ENCODE data around the gene CILP2.

The CILP2 gene

GRCh38 chr19:19505669-19506326, 32.3 kb upstream of the CILP2 start:
- DNase-seq (ENCODE audit: low read depth in 2 of 2), result no peak

GRCh38 chr19:19506592-19506991, 31.5 kb upstream of the CILP2 start:
- no peak for DNase-seq (ENCODE audit: low read depth in 2 of 2)

- no peak for DNase-seq (ENCODE audit: low read depth in 2 of 2)
Observed at GRCh38 chr19:19507354-19507753, 30.7 kb upstream of the CILP2 start.

GRCh38 chr19:19508217-19508616, 29.8 kb upstream of the CILP2 start:
- no peak for DNase-seq (ENCODE audit: low read depth in 2 of 2)

- no peak for DNase-seq (ENCODE audit: low read depth in 2 of 2)
Observed at GRCh38 chr19:19510432-19510831, 27.6 kb upstream of the CILP2 start.

- DNase-seq (ENCODE audit: low read depth in 2 of 2), result no peak
Observed at GRCh38 chr19:19513682-19514081, 24.4 kb upstream of the CILP2 start.

- DNase-seq (ENCODE audit: low read depth in 2 of 2), result no peak
Observed at GRCh38 chr19:19514215-19514657, 23.8 kb upstream of the CILP2 start.

- no peak for DNase-seq (ENCODE audit: low read depth in 2 of 2)
Observed at GRCh38 chr19:19514881-19515641, 23.0 kb upstream of the CILP2 start, which contains the start of gene TSSK6. TSS of gene TSSK6 (minus strand) at chr19:19515548. CDS start at chr19:19515427, 121 bp downstream.

GRCh38 chr19:19515642-19516519, 22.2 kb upstream of the CILP2 start, which contains the start of gene NDUFA13:
TSS of gene NDUFA13 (plus strand) at chr19:19516225. CDS start at chr19:19516239, 14 bp downstream.
- DNase-seq (ENCODE audit: low read depth in 2 of 2), result peak; percentile 85 to 89

GRCh38 chr19:19517235-19517619, 20.8 kb upstream of the CILP2 start:
- DNase-seq (ENCODE audit: low read depth in 2 of 2), result no peak

- DNase-seq (ENCODE audit: low read depth in 2 of 2), result no peak
Observed at GRCh38 chr19:19520989-19521388, 17.1 kb upstream of the CILP2 start.

GRCh38 chr19:19523177-19523576, 14.9 kb upstream of the CILP2 start:
- no peak for DNase-seq (ENCODE audit: low read depth in 2 of 2)

- DNase-seq (ENCODE audit: low read depth in 2 of 2), result no peak
Observed at GRCh38 chr19:19524053-19524452, 14.0 kb upstream of the CILP2 start.

- DNase-seq (ENCODE audit: low read depth in 2 of 2), result no peak
Observed at GRCh38 chr19:19525611-19526380, 12.3 kb upstream of the CILP2 start.

GRCh38 chr19:19526581-19527370, 11.3 kb upstream of the CILP2 start:
- DNase-seq (ENCODE audit: low read depth in 2 of 2), result no peak

- DNase-seq (ENCODE audit: low read depth in 2 of 2), result no peak
Observed at GRCh38 chr19:19527371-19527656, 10.8 kb upstream of the CILP2 start.

GRCh38 chr19:19527674-19528625, 10.1 kb upstream of the CILP2 start:
- no peak for DNase-seq (ENCODE audit: low read depth in 2 of 2)

- DNase-seq (ENCODE audit: low read depth in 2 of 2), result no peak
Observed at GRCh38 chr19:19528721-19529490, 9.2 kb upstream of the CILP2 start, which contains the start of gene YJEFN3. TSS of gene YJEFN3 (plus strand) at chr19:19528911. CDS start at chr19:19528933, 22 bp downstream.
